Right cardiac atrium (tissue), 5 donors: ENCODE data around the gene C1QTNF5. TPM values are rescaled to one million over a fixed set of nuclear protein-coding genes. Genes with fewer than 3 reads are reported as not detected.
A peak's percentile ranks its signal among the peaks of the same experiment; 100 is the strongest.

Source experiments
- ATAC-seq, 2 donors: fragments of 200-7000 bp; cut with Tn5 transposase; one replicate each; pipeline versions ENCODE4 v1.8.0 to v1.9.1; 2020; ENCODE audit warnings: moderate library complexity in 2 of 2, mild to moderate bottlenecking in 1 of 2
- DNase-seq, 3 donors: peaks; one replicate each; pipeline ENCODE4 v3.0.0-alpha.2; 2020
- H3K27ac ChIP-seq: one replicate; pipeline ENCODE4 v1.5.1; 2013; ENCODE audit warnings: mild to moderate bottlenecking, low read length, control low read depth, moderate library complexity
- H3K27me3 ChIP-seq: one replicate; pipeline ENCODE4 v1.6.1; 2013; ENCODE audit not compliant: control insufficient read depth, insufficient read depth
- H3K4me1 ChIP-seq: one replicate; pipeline ENCODE4 v1.6.1; 2013; ENCODE audit warnings: low read length; ENCODE audit not compliant: control insufficient read depth, insufficient read depth
- H3K4me3 ChIP-seq: one replicate; pipeline ENCODE4 v1.5.1; 2013; ENCODE audit warnings: low read length, control low read depth
- H3K9me3 ChIP-seq: one replicate; pipeline ENCODE4 v1.6.1; 2013; ENCODE audit warnings: low read length; ENCODE audit not compliant: control insufficient read depth
- WGBS: extraction: QIAGEN DNeasy Blood & Tissue Kit; methylation state at CpG from one replicate; pipeline ENCODE4 v1.1.7; 2013; 5-methylcytosine and 5-hydroxymethylcytosine counted together
- intact Hi-C, 4 donors: fragments of 100-400 bp; cut with DNase I; formaldehyde crosslinking; loops; one replicate each; pipeline versions ENCODE4 v1.11.0 to v1.14.0; 2022 to 2023
- polyA plus RNA-seq: library from polyadenylated mRNA; stranded (reverse); fragments of 200-250 nt; gene quantifications from one replicate; pipeline ENCODE4 v1.2.3, GENCODE V29; 2013
- total RNA-seq, 4 donors: library from RNA; stranded (reverse); fragmentation: NEBNext Ultra II Directional; extraction: Animal tissue kit (Norgen Biotek cat#: 25700); gene quantifications; one replicate each; pipeline ENCODE4 v1.2.1, GENCODE V29; 2021
- donor health status: healthy with polysubstance abuse.
- donor health status: DM: no; HTN: yes; CAD: no.
- donor health status: DM: no; HTN: no; CAD: no.
- donor health status: DM: no; HTN: yes; CAD: no; lungs with severe emphysema.
- donor health status: DM: yes; HTN: yes; CAD: no.

The C1QTNF5 gene
- total and polyA plus RNA-seq, 5 donors, result 21.4 to 31.0 (median 24.3) TPM

DNA sequence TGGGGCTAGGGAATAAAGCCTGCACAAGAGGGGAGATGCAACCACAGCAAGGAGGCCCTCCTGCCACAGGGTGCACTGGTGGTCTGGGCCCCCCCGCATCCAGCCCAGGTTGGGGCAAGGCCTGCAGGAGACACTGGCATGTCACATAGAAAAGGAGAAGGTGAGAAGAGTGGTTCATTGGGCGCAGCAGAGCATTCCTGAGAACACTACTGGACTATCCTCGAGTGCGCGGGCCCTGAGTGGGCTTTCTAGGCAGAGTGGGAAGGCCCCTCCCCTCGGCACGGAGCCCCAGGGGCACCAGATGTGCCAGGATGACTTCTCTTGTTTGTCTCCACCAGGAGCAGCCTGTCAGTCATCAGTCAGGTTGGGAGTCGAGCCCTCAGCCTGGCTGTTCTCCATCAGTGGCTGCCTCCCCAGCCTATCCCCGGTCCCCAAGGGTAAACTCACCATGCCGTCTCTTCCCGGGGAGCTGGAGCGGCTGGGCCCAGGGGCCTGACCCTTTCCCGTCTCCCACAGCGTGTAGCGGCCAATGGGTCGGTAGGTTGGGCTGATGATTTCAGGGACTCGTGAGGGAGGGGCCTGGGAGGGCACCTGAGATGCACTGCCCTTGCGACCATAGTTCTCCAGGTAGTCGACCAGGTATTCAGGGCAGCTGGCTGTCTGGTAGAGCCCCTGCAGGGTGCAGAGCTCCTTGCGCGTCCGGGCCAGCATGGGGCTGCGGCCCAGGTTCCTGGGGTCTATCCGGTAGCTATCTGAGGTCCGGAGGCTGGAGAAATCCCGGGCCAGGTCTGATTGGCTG, 31.8 kb upstream of the C1QTNF5 start:
- peaks cover 17% of the 10 kb centered on the region for H3K4me1 ChIP-seq
- no peaks in the 10 kb centered on the region for H3K9me3 ChIP-seq
- H3K4me3 ChIP-seq, result no peak overlapping the region
- intact Hi-C loops, result loop anchor here in 1 of 4 donors (2.0 kb wide), 1 partner anchor 16 kb away; no protein-coding TSS in a partner anchor
- WGBS, result 76% methylated on average over 26 of the region's 26 CpGs
- peak in 1 of 3 donors; percentile 53 for DNase-seq
- no peaks in the 10 kb centered on the region for H3K27me3 ChIP-seq
- peak overlapping the region; percentile 69 for H3K27ac ChIP-seq
- no peak for ATAC-seq

DNA sequence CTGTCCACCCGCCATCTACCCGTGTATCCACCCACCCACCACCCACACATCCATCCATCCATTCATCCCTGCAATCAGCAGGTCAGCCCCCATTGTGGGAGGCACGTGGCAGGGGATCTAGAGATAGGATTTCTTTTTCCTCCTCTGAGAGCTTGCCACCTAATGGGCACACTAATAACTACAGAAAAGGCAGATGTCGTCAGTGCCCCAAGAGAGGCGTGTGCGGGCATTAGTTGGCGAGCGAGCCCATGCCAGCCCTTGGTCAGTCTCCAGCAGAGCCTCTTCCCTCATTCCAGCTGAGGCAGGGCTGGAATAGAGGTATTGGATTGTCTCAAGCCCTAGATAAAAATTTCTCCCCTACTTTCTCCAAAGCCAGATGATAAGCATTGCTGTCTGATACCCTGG, 31.1 kb upstream of the C1QTNF5 start:
- peak overlapping the region; percentile 90 for H3K27ac ChIP-seq
- no peaks in the 10 kb centered on the region for H3K27me3 ChIP-seq
- ATAC-seq (no peak), DNase-seq (peak in 2 of 3 donors; percentile 26 to 64)
- WGBS, result 57% methylated on average over 8 of the region's 8 CpGs
- H3K9me3 ChIP-seq, result no peaks in the 10 kb centered on the region
- H3K4me3 ChIP-seq, result no peak overlapping the region
- peaks cover 22% of the 10 kb centered on the region for H3K4me1 ChIP-seq
- intact Hi-C loops, result loop anchor here in 1 of 4 donors (2.0 kb wide), 1 partner anchor 15 kb away; no protein-coding TSS in a partner anchor

DNA sequence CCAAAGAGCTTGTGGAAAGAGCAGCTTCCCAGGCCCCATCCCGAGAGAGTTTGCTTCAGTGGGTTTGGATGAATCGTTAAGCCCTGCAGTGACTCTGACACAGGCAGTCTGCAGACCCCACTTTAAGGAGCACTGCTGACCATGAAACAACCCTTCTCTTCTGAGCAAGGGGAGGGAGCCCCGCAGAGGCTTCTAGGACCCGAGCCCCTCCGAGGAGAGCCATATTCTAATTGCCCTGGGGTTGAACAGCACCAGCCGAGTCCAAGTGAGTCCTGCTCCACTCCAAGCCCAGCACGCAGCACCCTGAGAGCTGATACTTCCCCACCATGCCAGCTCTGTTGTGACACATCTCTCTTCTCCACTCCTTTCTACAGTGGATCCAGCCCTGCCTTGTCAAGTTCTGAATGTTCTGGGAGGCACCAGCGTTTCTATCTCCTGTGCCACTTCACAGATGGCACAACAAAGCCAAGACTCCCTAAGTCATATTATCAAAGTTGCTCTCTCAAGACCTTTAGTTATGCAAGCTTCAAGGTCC, 30.5 kb upstream of the C1QTNF5 start:
- peaks cover 22% of the 10 kb centered on the region for H3K4me1 ChIP-seq
- intact Hi-C loops, result no loop called here
- no peaks in the 10 kb centered on the region for H3K27me3 ChIP-seq
- no peak for ATAC-seq
- 53% methylated on average over 8 of the region's 8 CpGs for WGBS
- no peaks in the 10 kb centered on the region for H3K9me3 ChIP-seq
- DNase-seq, result no peak
- H3K4me3 ChIP-seq, result no peak overlapping the region
- H3K27ac ChIP-seq, result peak overlapping the region; percentile 90

DNA sequence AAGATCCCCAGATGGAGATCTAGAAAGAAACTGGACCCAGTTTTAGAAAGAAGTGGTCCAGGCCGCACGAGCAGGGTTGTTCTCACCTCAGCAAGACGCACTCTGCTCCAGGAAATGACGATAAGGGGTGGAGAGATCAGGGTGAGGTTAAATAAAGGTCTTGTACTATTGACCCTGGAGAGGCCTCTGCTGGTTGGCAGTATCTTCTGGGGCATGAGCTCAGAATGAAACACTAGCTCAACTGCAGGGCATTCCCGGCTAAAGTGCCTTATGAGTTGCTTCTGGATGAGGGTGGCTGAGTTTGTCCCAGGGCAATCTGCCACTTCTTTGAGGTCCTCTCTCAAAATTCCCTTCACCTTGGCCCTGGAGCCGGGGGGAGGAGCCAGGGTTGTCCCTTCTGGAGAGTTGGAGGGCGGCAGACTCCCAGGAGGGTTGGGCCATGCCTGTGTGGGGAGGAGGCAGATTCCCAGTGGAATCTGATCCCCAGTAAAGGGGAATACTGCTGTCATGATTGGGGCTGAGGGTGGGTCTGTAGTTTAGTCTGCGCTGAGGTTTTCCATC, 29.9 kb upstream of the C1QTNF5 start:
- Histone ChIP-seq H3K4me3 (no peak overlapping the region), H3K27ac (peak overlapping the region; percentile 90), H3K4me1 (peaks cover 22% of the 10 kb centered on the region)

DNA sequence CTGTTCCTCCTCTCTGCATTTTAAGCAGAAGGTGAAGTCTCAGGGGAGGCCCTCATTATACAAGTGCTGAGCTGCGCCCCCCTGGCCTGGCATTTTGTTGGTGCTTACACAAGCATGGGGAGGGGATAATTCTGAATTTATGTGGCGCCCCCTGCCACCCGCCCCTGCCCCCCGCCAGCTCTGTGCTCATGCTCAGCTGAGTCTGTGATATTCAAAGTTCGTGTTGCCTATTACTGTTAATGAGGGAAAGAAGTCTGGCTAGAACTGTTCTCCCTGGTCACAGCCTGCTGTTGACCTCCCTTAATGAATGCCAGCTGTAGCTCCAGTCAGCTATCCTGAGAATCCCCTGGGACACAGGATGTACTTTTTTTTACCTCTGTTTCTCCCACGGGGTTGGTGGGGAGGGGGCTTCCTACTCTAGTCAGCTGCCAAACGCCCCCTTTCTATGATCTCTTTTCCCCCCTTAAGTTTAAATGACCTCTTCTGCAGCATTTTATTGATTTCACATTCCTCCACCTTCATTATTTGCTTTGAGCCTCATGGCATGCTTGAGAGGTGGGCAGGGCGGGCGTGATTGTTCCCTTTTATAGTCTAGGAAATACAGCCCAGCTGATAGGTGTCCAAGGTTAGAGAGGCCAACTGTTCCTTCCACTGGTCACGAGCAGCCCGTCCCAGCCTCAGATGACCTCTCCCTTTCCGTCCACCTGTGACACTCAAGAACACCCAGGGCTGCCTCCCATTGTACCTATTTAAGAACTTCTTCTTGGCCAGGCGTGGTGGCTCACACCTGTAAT, 28.6 kb upstream of the C1QTNF5 start:
- no peak for DNase-seq
- Histone ChIP-seq H3K4me1 (peaks cover 17% of the 10 kb centered on the region), H3K27ac (peak overlapping the region; percentile 88), H3K4me3 (no peak overlapping the region), H3K9me3 (no peaks in the 10 kb centered on the region), H3K27me3 (no peaks in the 10 kb centered on the region)
- whole genome bisulfite sequencing, result 63% methylated on average over 13 of the region's 13 CpGs
- no peak for ATAC-seq
- intact Hi-C loops, result no loop called here

More for the DNA sequence above, 29.9 kb upstream of the C1QTNF5 start:
- intact Hi-C loops, result no loop called here
- DNase-seq (peak in 2 of 3 donors; percentile 77 to 80), ATAC-seq (peak; percentile 5 to 9)
- Histone ChIP-seq H3K27me3 (no peaks in the 10 kb centered on the region), H3K9me3 (no peaks in the 10 kb centered on the region)
- WGBS, result 41% methylated on average over 8 of the region's 8 CpGs

DNA sequence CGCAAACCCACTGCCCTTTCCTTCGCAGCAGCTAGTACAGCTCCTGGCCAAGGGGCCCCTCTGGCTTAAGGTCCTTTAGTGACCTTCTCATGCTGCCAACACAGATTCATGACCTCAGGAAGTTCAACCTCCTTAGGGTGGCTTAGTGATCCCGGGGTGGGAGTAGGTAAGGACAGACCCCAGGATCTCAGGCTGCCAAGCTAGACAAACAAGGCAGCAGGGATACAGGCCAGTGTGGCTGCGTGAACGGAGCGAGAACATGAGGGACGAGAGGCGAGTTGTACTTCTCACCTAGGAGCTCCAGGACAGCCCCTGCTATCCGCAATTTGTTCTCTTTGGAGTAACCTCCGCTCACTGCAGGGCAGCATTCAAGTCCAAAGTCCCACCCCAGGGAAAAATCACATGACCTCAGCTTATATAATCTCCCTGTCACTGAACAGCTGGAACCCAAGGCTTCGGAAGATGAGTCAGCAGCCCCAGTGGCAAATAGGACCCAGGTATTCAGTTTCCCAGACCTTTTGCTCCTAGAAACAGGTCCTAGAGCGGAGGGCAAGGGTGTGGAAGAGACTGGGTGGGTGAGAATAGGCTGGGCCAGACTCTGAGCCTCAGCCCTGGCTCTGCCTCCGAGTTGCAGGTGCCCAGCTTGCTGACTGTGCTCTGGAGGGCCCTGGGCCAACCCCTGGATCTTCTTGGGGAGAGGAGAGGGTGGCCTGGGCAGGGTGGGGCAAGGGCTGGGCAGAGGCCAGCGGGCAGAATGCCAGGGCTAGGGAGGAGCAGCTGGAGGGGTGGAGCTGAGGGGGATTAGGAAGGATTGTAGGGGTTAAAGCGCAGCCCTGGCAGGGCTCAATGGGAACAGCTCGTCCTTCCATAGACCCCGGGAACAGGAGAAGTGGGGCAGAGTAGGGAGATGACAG, 27.7 kb upstream of the C1QTNF5 start:
- DNase-seq (peak; percentile 57 to 89 (median 84)), ATAC-seq (peak; percentile 15 to 42)
- Histone ChIP-seq H3K9me3 (no peaks in the 10 kb centered on the region), H3K4me3 (no peak overlapping the region), H3K27ac (peak overlapping the region; percentile 88), H3K27me3 (no peaks in the 10 kb centered on the region), H3K4me1 (peaks cover 13% of the 10 kb centered on the region)
- intact Hi-C loops, result no loop called here
- WGBS, result 40% methylated on average over 17 of the region's 17 CpGs

DNA sequence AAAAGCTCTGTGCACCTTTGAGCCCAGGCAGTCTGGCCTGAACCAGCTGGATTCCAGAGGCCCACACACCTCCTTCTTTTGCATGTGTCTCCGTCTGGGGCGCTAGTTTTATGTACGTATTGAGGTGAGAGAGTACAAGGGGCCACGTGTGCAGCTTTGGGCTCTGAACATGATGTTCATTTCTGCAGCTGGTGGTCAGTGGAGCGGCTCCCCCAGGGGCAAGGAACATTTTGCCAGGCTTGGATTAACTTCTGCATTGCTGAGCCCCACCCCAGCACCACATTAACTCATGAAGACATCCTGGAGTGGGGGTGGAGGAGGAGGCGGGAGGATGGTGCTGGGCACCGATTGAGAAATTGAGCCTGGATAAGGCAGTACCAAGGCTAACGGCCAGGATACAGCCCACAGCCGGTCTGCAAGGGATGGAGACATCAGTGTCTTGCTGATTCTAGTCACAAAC, 27.0 kb upstream of the C1QTNF5 start:
- no peaks in the 10 kb centered on the region for H3K9me3 ChIP-seq
- no peak for DNase-seq
- ATAC-seq, result no peak
- 58% methylated on average over 9 of the region's 9 CpGs for WGBS
- H3K27ac ChIP-seq, result peak overlapping the region; percentile 88
- H3K4me3 ChIP-seq, result no peak overlapping the region
- H3K4me1 ChIP-seq, result peaks cover 13% of the 10 kb centered on the region
- H3K27me3 ChIP-seq, result no peaks in the 10 kb centered on the region
- intact Hi-C loops, result no loop called here

DNA sequence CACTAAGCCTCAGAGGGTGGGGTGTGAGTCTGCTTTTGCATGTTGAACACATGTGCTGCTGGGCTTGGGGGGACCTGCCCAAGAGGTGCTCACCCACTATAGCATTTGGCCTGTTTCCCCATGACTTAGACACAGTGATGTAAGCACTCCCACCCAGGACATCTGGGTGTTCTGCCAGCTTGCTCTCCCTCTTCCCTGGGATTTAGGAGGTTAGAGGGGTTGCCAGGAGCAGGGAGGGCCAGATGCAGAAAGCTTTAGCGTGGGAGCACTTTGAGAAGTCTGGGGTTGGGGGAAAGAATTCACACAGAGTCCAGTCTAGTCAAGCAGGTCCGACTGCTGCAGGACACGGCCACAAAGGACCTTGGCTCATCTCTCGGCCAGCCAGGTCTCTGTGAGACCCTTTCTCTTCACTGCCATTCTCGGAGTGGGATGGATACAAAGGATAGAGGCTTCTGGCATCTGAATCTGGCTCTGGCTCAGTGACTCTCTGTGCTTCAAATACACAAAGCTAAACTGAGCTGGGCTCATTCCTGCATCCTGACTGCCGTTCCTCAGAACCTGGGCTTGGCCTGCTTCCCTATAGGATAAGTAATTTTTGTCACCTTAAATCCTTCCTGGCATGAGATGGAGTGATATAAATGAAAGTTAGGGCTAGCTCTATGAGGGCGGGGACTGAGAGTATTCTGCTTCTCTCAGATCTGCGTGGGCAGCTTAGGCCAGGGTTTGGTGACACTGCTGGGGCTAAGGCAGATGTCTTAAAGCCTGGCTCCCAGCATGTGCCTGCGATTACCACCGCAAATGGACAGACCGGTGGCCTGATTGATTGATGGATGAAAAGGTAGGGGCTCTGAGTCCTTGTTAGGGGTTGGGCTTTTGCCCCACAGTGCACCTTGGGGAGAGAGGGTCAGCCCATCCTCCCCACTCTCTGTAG, 26.3 kb upstream of the C1QTNF5 start:
- Histone ChIP-seq H3K27me3 (no peaks in the 10 kb centered on the region), H3K9me3 (no peaks in the 10 kb centered on the region), H3K4me3 (no peak overlapping the region), H3K4me1 (peaks cover 13% of the 10 kb centered on the region), H3K27ac (peak overlapping the region; percentile 88)
- ATAC-seq (no peak), DNase-seq (no peak)
- 58% methylated on average over 11 of the region's 11 CpGs for WGBS
- intact Hi-C loops, result no loop called here

DNA sequence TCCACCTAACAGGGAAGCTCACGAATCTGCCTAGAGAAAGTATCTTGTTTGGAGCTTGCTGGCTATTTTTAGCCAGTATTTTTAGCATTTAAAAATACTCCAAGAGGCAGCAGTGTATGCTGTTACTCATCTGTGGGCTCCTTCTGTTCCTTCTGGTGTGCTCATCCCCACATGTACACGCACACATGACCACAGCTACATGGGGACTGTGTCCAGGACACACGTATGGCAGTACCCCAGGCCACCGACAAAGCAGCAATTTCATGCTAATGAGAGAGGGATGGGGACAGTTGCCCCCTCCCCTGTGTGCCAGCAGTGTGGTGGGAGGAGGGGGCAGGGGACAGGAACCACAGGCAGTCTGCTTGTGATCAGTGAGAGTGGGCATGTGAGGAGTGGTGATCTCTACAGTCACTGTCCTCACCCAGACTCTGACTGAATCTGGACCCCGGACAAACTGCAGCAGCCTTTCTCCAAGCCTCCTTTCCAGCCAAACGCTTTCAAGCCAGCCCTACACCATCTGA, 24.4 kb upstream of the C1QTNF5 start:
- ATAC-seq (peak in 1 of 2 donors; percentile 7), DNase-seq (no peak)
- H3K27me3 ChIP-seq, result no peaks in the 10 kb centered on the region
- intact Hi-C loops, result no loop called here
- H3K27ac ChIP-seq, result peak overlapping the region; percentile 42
- H3K9me3 ChIP-seq, result no peaks in the 10 kb centered on the region
- 58% methylated on average over 6 of the region's 6 CpGs for WGBS
- peak overlapping the region; percentile 60 for H3K4me3 ChIP-seq
- peaks cover 9% of the 10 kb centered on the region for H3K4me1 ChIP-seq
